ENCODE results near the gene DYNLT2. TPM values are rescaled to one million over a fixed set of nuclear protein-coding genes. Genes with fewer than 3 reads are reported as not detected.

The DYNLT2 gene
- total RNA-seq, 1 experiment from 2014 or later: 1.7 TPM

- Mint-ChIP-seq H3K36me3 (peaks cover 6% of the 10 kb centered on the region), H3K27ac (no peak overlapping the region), H3K9me3 (no peaks in the 10 kb centered on the region), H3K4me3 (no peak overlapping the region), H3K4me1 (peaks cover 16% of the 10 kb centered on the region; the same call in 1 of the 2 replicates), H3K27me3 (ENCODE audit: low read depth) (peaks cover 31% of the 10 kb centered on the region)
- ChIA-PET POLR2A (no interaction called here), CTCF (interaction anchor here (2.5 to 4.4 kb wide), 2 partner anchors 23 to 45 kb away, joined by 7 to 58 read pairs; no protein-coding TSS in a partner anchor)
- ATAC-seq (no peak), DNase-seq (ENCODE audit: low spot score) (no peak)
- no peak for TF ChIP-seq ELF4 (CRISPR knock-in tag; IDR thresholded peaks at IDR 0.05; ENCODE audit: low read depth)
- TF ChIP-seq ZNF671 (CRISPR knock-in tag; IDR thresholded peaks at IDR 0.05): no peak
- no peak for TF ChIP-seq TP53 (CRISPR knock-in tag; IDR thresholded peaks at IDR 0.05)
- TF ChIP-seq ZNF121 (CRISPR knock-in tag; IDR thresholded peaks at IDR 0.05): no peak
- TF ChIP-seq ESRRA (CRISPR knock-in tag; IDR thresholded peaks at IDR 0.05; ENCODE audit: borderline replicate concordance): no peak
- TF ChIP-seq ZNF423 (CRISPR knock-in tag; IDR thresholded peaks at IDR 0.05): no peak
- TF ChIP-seq ATF3 (CRISPR knock-in tag; conservative IDR thresholded peaks at IDR 0.05): no peak
- no peak for TF ChIP-seq IRF1 (CRISPR knock-in tag; IDR thresholded peaks at IDR 0.05)
- TF ChIP-seq SP1 (CRISPR knock-in tag; conservative IDR thresholded peaks at IDR 0.05): no peak
- TF ChIP-seq ZNF138 (CRISPR knock-in tag; conservative IDR thresholded peaks at IDR 0.05): no peak
These were observed 36.4 kb upstream of the DYNLT2 start for GRCh38 chr6:169787797-169788196.

GRCh38 chr6:169786349-169786748 lies 35.0 kb upstream of the DYNLT2 start:
- no peak for DNase-seq (ENCODE audit: low spot score)
- ATAC-seq: no peak
- ChIA-PET CTCF (no interaction called here), POLR2A (no interaction called here)
- peaks cover 14% of the 10 kb centered on the region; the same call in 1 of the 2 replicates for H3K4me1 Mint-ChIP-seq
- H3K27me3 Mint-ChIP-seq (ENCODE audit: low read depth): peaks cover 25% of the 10 kb centered on the region
- TF ChIP-seq ZNF121 (CRISPR knock-in tag; IDR thresholded peaks at IDR 0.05) (no peak), ZBTB21 (CRISPR knock-in tag; IDR thresholded peaks at IDR 0.05; ENCODE audit: borderline replicate concordance) (no peak), MAX (CRISPR knock-in tag; IDR thresholded peaks at IDR 0.05) (no peak), ATF2 (CRISPR knock-in tag; IDR thresholded peaks at IDR 0.05; ENCODE audit: borderline replicate concordance, low read depth) (no peak), FOXK1 (CRISPR knock-in tag; IDR thresholded peaks at IDR 0.05) (no peak), TCF7 (CRISPR knock-in tag; IDR thresholded peaks at IDR 0.05; ENCODE audit: low read depth) (no peak), ELF4 (CRISPR knock-in tag; IDR thresholded peaks at IDR 0.05; ENCODE audit: low read depth) (no peak), ZNF425 (CRISPR knock-in tag; conservative IDR thresholded peaks at IDR 0.05) (no peak), MYBL2 (CRISPR knock-in tag; IDR thresholded peaks at IDR 0.05) (no peak), CDX4 (CRISPR knock-in tag; IDR thresholded peaks at IDR 0.05; ENCODE audit: borderline replicate concordance) (no peak), E2F4 (CRISPR knock-in tag; IDR thresholded peaks at IDR 0.05; ENCODE audit: borderline replicate concordance, low read depth) (no peak), IRF1 (CRISPR knock-in tag; IDR thresholded peaks at IDR 0.05) (no peak), ARID4B (CRISPR knock-in tag; IDR thresholded peaks at IDR 0.05; ENCODE audit: borderline replicate concordance) (no peak), PRRX2 (CRISPR knock-in tag; IDR thresholded peaks at IDR 0.05) (no peak)
- peaks cover under 1% of the 10 kb centered on the region for H3K9me3 Mint-ChIP-seq
- H3K27ac Mint-ChIP-seq: no peak overlapping the region
- H3K36me3 Mint-ChIP-seq: peaks cover 10% of the 10 kb centered on the region
- H3K4me3 Mint-ChIP-seq: no peak overlapping the region
